Astrocyte (in vitro differentiated cells and primary cell): ENCODE results near the gene FBXW7. TPM values are rescaled to one million over a fixed set of nuclear protein-coding genes. Genes with fewer than 3 reads are reported as not detected.

Experiments used
- DNase-seq: peaks from one replicate; pipeline ENCODE4 v3.0.0-alpha.2; 2010; ENCODE audit warnings: low read depth
- FAIRE-seq: peaks from 2 replicates; lab custom pipeline; 2011; peaks lifted over from hg19 to GRCh38; lab: Jason Lieb, UNC
- H2AFZ ChIP-seq: 2 replicates; pipeline ENCODE4 v1.6.0; 2012; ENCODE audit warnings: low read depth, low read length, inconsistent platforms
- H3K27ac ChIP-seq: 2 replicates; pipeline ENCODE4 v1.5.1; 2011; ENCODE audit warnings: low read depth, low read length, inconsistent platforms
- H3K27me3 ChIP-seq: 2 replicates; pipeline ENCODE4 v1.6.0; 2011; ENCODE audit warnings: low read length, inconsistent platforms; ENCODE audit not compliant: insufficient read depth
- H3K36me3 ChIP-seq: 2 replicates; pipeline ENCODE4 v1.5.1; 2011; ENCODE audit warnings: low read length, inconsistent platforms; ENCODE audit not compliant: insufficient read depth
- H3K4me1 ChIP-seq: 2 replicates; pipeline ENCODE4 v1.5.1; 2011; ENCODE audit warnings: low read length, inconsistent platforms; ENCODE audit not compliant: insufficient read depth
- H3K4me2 ChIP-seq: 2 replicates; pipeline ENCODE4 v1.6.0; 2012; ENCODE audit warnings: low read length, inconsistent platforms
- H3K4me3 ChIP-seq: 2 replicates; pipeline ENCODE4 v1.5.1; 2011; ENCODE audit warnings: low read depth, mild to moderate bottlenecking, low read length, inconsistent platforms; ENCODE audit not compliant: insufficient read depth
- H3K79me2 ChIP-seq: 2 replicates; pipeline ENCODE4 v1.6.0; 2012; ENCODE audit warnings: mild to moderate bottlenecking, low read length, inconsistent platforms; ENCODE audit not compliant: insufficient read depth
- H3K9ac ChIP-seq: 2 replicates; pipeline ENCODE4 v1.6.0; 2012; ENCODE audit warnings: mild to moderate bottlenecking, low read length, inconsistent platforms
- H3K9me3 ChIP-seq: 2 replicates; pipeline ENCODE4 v1.5.1; 2012; ENCODE audit warnings: low read depth, mild to moderate bottlenecking, low read length, inconsistent platforms; ENCODE audit not compliant: insufficient read depth
- H4K20me1 ChIP-seq: 2 replicates; pipeline ENCODE4 v1.6.0; 2012; ENCODE audit warnings: low read length, inconsistent platforms; ENCODE audit not compliant: insufficient read depth
- H3K27ac Mint-ChIP-seq: one replicate; pipeline ENCODE4 v1.8.0; 2021; ENCODE audit warnings: mild to moderate bottlenecking, mixed read lengths; ENCODE audit not compliant: unreplicated experiment
- H3K27me3 Mint-ChIP-seq: one replicate; pipeline ENCODE4 v1.8.0; 2021; ENCODE audit warnings: low read depth, mixed read lengths; ENCODE audit not compliant: unreplicated experiment
- H3K36me3 Mint-ChIP-seq: one replicate; pipeline ENCODE4 v1.8.0; 2021; ENCODE audit warnings: low read depth, mixed read lengths; ENCODE audit not compliant: unreplicated experiment
- H3K4me1 Mint-ChIP-seq: one replicate; pipeline ENCODE4 v1.8.0; 2021; ENCODE audit warnings: low read depth, mixed read lengths; ENCODE audit not compliant: unreplicated experiment
- H3K4me3 Mint-ChIP-seq: one replicate; pipeline ENCODE4 v1.8.0; 2021; ENCODE audit warnings: mild to moderate bottlenecking, moderate library complexity, mixed read lengths; ENCODE audit not compliant: unreplicated experiment
- H3K9me3 Mint-ChIP-seq: one replicate; pipeline ENCODE4 v1.8.0; 2021; ENCODE audit warnings: mild to moderate bottlenecking, mixed read lengths; ENCODE audit not compliant: unreplicated experiment
- CTCF ChIP-seq: IDR thresholded peaks from 2 replicates; pipeline ENCODE4 v1.5.1; 2011; ENCODE audit warnings: low read depth, mild to moderate bottlenecking, inconsistent platforms, low read length, moderate library complexity; ENCODE audit not compliant: insufficient read depth
- EZH2 ChIP-seq: IDR thresholded peaks from 2 replicates; pipeline ENCODE4 v1.6.1; 2012; ENCODE audit warnings: mild to moderate bottlenecking, low read length, inconsistent platforms; ENCODE audit not compliant: insufficient read depth
- total RNA-seq: library from RNA; stranded (reverse); gene quantifications from 2 replicates; pipeline ENCODE4 v1.2.1, GENCODE V29; 2021

FBXW7 gene
- total RNA-seq, 1 donor from 2014 or later, result 34.7 TPM

GRCh38 chr4:152571296-152571695 lies 35.4 kb upstream of the FBXW7 start:
- Histone ChIP-seq H3K79me2 (no peaks in the 10 kb centered on the region), H3K27ac (no peak overlapping the region), H3K27me3 (no peaks in the 10 kb centered on the region), H3K9ac (no peak overlapping the region), H3K4me1 (no peaks in the 10 kb centered on the region), H3K9me3 (no peaks in the 10 kb centered on the region), H3K4me3 (no peak overlapping the region), H4K20me1 (no peaks in the 10 kb centered on the region), H3K4me2 (no peak overlapping the region), H3K36me3 (no peaks in the 10 kb centered on the region), H2AFZ (no peak overlapping the region)
- TF ChIP-seq CTCF, result no peak
- no peak for TF ChIP-seq EZH2
- Mint-ChIP-seq H3K4me3 (no peak overlapping the region), H3K9me3 (no peaks in the 10 kb centered on the region), H3K27me3 (no peaks in the 10 kb centered on the region), H3K27ac (no peak overlapping the region), H3K4me1 (peaks cover 1% of the 10 kb centered on the region), H3K36me3 (no peaks in the 10 kb centered on the region)
- no peak for FAIRE-seq
- no peak for DNase-seq

- H3K36me3 ChIP-seq, result no peaks in the 10 kb centered on the region
- H2AFZ ChIP-seq, result no peak overlapping the region
- H3K4me1 Mint-ChIP-seq, result no peaks in the 10 kb centered on the region
These were observed 29.4 kb upstream of the FBXW7 start for GRCh38 chr4:152565333-152565732.

More at GRCh38 chr4:152565333-152565732, 29.4 kb upstream of the FBXW7 start:
- FAIRE-seq (no peak), DNase-seq (no peak)
- TF ChIP-seq EZH2 (no peak), CTCF (no peak)
- H3K4me3 ChIP-seq, result no peak overlapping the region
- Mint-ChIP-seq H3K27ac (no peak overlapping the region), H3K36me3 (no peaks in the 10 kb centered on the region), H3K4me3 (no peak overlapping the region), H3K9me3 (no peaks in the 10 kb centered on the region), H3K27me3 (no peaks in the 10 kb centered on the region)
- no peak overlapping the region for H3K27ac ChIP-seq
- H3K4me1 ChIP-seq, result no peaks in the 10 kb centered on the region
- H3K9ac ChIP-seq, result no peak overlapping the region
- H3K4me2 ChIP-seq, result no peak overlapping the region
- H3K79me2 ChIP-seq, result no peaks in the 10 kb centered on the region
- H3K27me3 ChIP-seq, result no peaks in the 10 kb centered on the region
- H4K20me1 ChIP-seq, result no peaks in the 10 kb centered on the region
- no peaks in the 10 kb centered on the region for H3K9me3 ChIP-seq
